PFSK-1 (cell line): Measurements from ENCODE around the gene SLC12A8.

Source experiments
- POLR2AphosphoS5 ChIP-seq: IDR thresholded peaks from 2 replicates; pipeline ENCODE4 v1.6.1; 2012; ENCODE audit warnings: low read depth, mild to moderate bottlenecking, control low read depth, low read length, moderate library complexity
- REST ChIP-seq, 2 experiments: IDR thresholded peaks; 2 replicates each; pipeline versions ENCODE4 v1.6.1 to v1.8.0; 2011 to 2012; ENCODE audit warnings: low read depth in 2 of 2, low read length in 2 of 2, control low read depth in 1 of 2, inconsistent platforms in 1 of 2, mild to moderate bottlenecking in 1 of 2, moderate library complexity in 1 of 2; ENCODE audit not compliant: insufficient read depth in 1 of 2
- SIN3A ChIP-seq: IDR thresholded peaks from 2 replicates; pipeline ENCODE4 v1.6.1; 2012; ENCODE audit warnings: mild to moderate bottlenecking, low read length, moderate library complexity, borderline replicate concordance; ENCODE audit not compliant: insufficient read depth
- TAF1 ChIP-seq: IDR thresholded peaks from 2 replicates; pipeline ENCODE4 v1.6.1; 2012; ENCODE audit warnings: low read length, control low read depth, borderline replicate concordance; ENCODE audit not compliant: insufficient read depth

GRCh38 chr3:125045965-125046364 is 166.6 kb downstream of the SLC12A8 start:
- TF ChIP-seq TAF1 (no peak), POLR2AphosphoS5 (no peak), REST (IDR thresholded peaks at IDR 0.05; ENCODE audit: insufficient read depth in 1 of 2, low read depth in 2 of 2, low read length in 2 of 2) (no peak), SIN3A (no peak)
